Coronary artery (tissue), 2 donors: ENCODE data around the gene MCF2L2.

Experiments
- DNase-seq: peaks from one replicate; pipeline ENCODE4 v3.0.0-alpha.2; 2017; ENCODE audit warnings: low spot score
- H3K27ac ChIP-seq, 2 donors: fragments of 200-600 bp; sonication (generic); one replicate each; pipeline ENCODE4 v1.5.1; 2016 to 2019
- H3K4me3 ChIP-seq: fragments of 200-600 bp; sonication (generic); 2 replicates; pipeline ENCODE4 v1.5.1; 2016; ENCODE audit warnings: mild to moderate bottlenecking, moderate library complexity
- CTCF ChIP-seq: fragments of 200-600 bp; sonication (generic); IDR thresholded peaks from one replicate; pipeline ENCODE4 v1.5.1; 2019; ENCODE audit warnings: antibody characterized with exemption

MCF2L2 gene

GRCh38 chr3:183369117-183369516 lies 59.3 kb downstream of the MCF2L2 start:
- TF ChIP-seq CTCF = no peak
- Histone ChIP-seq H3K4me3 (no peak overlapping the region), H3K27ac (no peak overlapping the region)
- no peak for DNase-seq

GRCh38 chr3:183360971-183361624 lies 67.3 kb downstream of the MCF2L2 start:
- Histone ChIP-seq H3K27ac (no peak overlapping the region), H3K4me3 (no peak overlapping the region)
- no peak for DNase-seq
- TF ChIP-seq CTCF = no peak

GRCh38 chr3:183359036-183359435 lies 69.4 kb downstream of the MCF2L2 start:
- H3K4me3 ChIP-seq = no peak overlapping the region
- DNase-seq = no peak
- no peak overlapping the region for H3K27ac ChIP-seq
- TF ChIP-seq CTCF = no peak

GRCh38 chr3:183357564-183358079 lies 70.8 kb downstream of the MCF2L2 start:
- Histone ChIP-seq H3K4me3 (no peak overlapping the region), H3K27ac (no peak overlapping the region)
- no peak for TF ChIP-seq CTCF

GRCh38 chr3:183356920-183357319 lies 71.5 kb downstream of the MCF2L2 start:
- DNase-seq = no peak
- H3K4me3 ChIP-seq = no peak overlapping the region
- no peak overlapping the region for H3K27ac ChIP-seq
- no peak for TF ChIP-seq CTCF

More at GRCh38 chr3:183357564-183358079, 70.8 kb downstream of the MCF2L2 start:
- DNase-seq = no peak

GRCh38 chr3:183354874-183355273 lies 73.5 kb downstream of the MCF2L2 start:
- no peak overlapping the region for H3K4me3 ChIP-seq
- DNase-seq = no peak

More at GRCh38 chr3:183354874-183355273, 73.5 kb downstream of the MCF2L2 start:
- no peak overlapping the region for H3K27ac ChIP-seq
- no peak for TF ChIP-seq CTCF
